Measurements from ENCODE around the gene VPS26C.

DNA sequence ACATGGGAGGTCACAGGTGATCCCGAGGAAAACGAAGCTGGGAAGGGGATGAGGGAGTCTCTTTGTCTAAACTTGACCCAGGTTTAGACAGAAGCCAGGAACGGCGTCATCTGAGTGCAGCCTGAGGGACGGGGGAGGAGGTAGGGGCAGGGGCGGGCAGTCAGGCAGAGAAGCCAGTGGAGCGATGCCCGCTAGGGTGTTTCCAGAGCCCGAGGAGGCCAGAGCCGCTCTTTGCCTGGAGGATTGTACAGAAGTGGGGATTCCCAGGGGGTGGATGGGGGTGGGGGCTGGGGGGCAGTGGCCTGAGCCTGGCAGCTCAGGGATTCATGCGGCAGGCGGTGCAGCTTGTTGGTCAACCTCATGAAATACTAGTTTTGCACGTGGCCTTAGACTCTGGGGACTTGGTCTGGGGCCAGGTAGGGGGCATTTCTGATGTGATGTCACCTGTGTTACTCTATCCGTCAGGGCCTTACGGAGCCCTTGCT lies 58.4 kb downstream of the VPS26C start:
- TF ChIP-seq, protein P1, sequence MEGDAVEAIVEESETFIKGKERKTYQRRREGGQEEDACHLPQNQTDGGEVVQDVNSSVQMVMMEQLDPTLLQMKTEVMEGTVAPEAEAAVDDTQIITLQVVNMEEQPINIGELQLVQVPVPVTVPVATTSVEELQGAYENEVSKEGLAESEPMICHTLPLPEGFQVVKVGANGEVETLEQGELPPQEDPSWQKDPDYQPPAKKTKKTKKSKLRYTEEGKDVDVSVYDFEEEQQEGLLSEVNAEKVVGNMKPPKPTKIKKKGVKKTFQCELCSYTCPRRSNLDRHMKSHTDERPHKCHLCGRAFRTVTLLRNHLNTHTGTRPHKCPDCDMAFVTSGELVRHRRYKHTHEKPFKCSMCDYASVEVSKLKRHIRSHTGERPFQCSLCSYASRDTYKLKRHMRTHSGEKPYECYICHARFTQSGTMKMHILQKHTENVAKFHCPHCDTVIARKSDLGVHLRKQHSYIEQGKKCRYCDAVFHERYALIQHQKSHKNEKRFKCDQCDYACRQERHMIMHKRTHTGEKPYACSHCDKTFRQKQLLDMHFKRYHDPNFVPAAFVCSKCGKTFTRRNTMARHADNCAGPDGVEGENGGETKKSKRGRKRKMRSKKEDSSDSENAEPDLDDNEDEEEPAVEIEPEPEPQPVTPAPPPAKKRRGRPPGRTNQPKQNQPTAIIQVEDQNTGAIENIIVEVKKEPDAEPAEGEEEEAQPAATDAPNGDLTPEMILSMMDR (IDR thresholded peaks at IDR 0.05) = no peak
- no peak for TF ChIP-seq EP300 (IDR thresholded peaks at IDR 0.05)
- no peak for TF ChIP-seq JUN (IDR thresholded peaks at IDR 0.05)
- no peak for TF ChIP-seq POLR2A (IDR thresholded peaks at IDR 0.05; ENCODE audit: low read length)
- TF ChIP-seq, protein P2, sequence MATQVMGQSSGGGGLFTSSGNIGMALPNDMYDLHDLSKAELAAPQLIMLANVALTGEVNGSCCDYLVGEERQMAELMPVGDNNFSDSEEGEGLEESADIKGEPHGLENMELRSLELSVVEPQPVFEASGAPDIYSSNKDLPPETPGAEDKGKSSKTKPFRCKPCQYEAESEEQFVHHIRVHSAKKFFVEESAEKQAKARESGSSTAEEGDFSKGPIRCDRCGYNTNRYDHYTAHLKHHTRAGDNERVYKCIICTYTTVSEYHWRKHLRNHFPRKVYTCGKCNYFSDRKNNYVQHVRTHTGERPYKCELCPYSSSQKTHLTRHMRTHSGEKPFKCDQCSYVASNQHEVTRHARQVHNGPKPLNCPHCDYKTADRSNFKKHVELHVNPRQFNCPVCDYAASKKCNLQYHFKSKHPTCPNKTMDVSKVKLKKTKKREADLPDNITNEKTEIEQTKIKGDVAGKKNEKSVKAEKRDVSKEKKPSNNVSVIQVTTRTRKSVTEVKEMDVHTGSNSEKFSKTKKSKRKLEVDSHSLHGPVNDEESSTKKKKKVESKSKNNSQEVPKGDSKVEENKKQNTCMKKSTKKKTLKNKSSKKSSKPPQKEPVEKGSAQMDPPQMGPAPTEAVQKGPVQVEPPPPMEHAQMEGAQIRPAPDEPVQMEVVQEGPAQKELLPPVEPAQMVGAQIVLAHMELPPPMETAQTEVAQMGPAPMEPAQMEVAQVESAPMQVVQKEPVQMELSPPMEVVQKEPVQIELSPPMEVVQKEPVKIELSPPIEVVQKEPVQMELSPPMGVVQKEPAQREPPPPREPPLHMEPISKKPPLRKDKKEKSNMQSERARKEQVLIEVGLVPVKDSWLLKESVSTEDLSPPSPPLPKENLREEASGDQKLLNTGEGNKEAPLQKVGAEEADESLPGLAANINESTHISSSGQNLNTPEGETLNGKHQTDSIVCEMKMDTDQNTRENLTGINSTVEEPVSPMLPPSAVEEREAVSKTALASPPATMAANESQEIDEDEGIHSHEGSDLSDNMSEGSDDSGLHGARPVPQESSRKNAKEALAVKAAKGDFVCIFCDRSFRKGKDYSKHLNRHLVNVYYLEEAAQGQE (IDR thresholded peaks at IDR 0.05) = no peak
